Caki2 (cell line): Measurements from ENCODE around the gene CYP4F11. TPM values are rescaled to one million over a fixed set of nuclear protein-coding genes. Genes with fewer than 3 reads are reported as not detected.
"Not testable (repeated sequence)": the region's sequence is repeated elsewhere in the genome, so short reads cannot be mapped to it uniquely, and the experiment has no call there.

Source experiments
- DNase-seq: peaks from one replicate; pipeline ENCODE4 v3.0.0-alpha.2; 2015; ENCODE audit warnings: low read depth
- in situ Hi-C: cut with HindIII; loops from 2 replicates; pipeline ENCODE4 v1.10.0; 2016; ENCODE audit warnings: low sequenced_read_pairs, low pct_unique_long_range_greater_than_20kb, mixed read lengths
- total RNA-seq: library from RNA; depleted of rRNA; stranded (reverse); fragments of >200 nt; shearing (Covaris generic); gene quantifications from 2 replicates; pipeline ENCODE4 v1.2.3, GENCODE V29; 2014; ENCODE audit warnings: low replicate concordance; rRNA removed

The CYP4F11 gene, protein sequence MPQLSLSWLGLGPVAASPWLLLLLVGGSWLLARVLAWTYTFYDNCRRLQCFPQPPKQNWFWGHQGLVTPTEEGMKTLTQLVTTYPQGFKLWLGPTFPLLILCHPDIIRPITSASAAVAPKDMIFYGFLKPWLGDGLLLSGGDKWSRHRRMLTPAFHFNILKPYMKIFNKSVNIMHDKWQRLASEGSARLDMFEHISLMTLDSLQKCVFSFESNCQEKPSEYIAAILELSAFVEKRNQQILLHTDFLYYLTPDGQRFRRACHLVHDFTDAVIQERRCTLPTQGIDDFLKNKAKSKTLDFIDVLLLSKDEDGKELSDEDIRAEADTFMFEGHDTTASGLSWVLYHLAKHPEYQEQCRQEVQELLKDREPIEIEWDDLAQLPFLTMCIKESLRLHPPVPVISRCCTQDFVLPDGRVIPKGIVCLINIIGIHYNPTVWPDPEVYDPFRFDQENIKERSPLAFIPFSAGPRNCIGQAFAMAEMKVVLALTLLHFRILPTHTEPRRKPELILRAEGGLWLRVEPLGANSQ
- total RNA-seq, result 259 and 272 TPM in 2 replicates

DNA sequence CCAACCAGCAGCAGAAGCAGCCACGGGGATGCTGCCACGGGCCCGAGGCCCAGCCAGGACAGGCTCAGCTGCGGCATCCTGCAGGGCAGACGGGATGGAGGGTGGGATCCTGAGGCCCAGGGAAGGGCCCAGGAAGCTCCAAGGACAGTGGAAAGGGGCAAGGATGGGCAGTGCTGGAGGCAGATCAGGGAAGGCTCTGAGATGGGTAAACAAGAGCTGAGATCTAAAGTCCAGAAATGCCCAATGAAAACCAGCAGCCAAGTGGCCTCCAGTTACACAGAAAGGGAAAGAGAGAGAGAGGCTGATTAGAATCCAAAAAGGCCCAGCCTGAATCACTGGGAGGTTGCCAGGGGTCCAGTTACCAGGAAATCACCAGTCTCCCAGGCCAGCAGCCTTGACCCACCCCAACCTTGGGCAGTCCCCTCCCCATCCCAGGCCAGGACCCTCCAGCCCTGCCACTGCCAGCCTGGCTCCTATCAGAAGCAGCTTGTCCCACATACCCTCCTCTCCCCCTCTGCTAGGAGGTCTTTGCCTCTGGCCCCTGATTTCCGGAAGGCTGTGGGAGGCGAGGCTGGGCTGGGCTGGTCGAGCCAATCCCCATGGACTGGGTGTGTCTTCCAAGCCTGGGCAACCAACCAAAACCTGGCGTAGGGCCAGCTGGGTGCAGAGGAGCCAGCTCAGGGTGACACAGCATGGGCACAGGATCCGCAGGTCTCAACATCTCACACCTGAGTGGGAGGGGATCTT, at the start of gene CYP4F11:
Gene CYP4F11 (minus strand): TSS at position 198 of the 747 bp plus-strand sequence. CDS start 121 bp downstream, at position 77.
- DNase-seq, result peak; percentile 99
- in situ Hi-C loops, result no loop called here

DNA sequence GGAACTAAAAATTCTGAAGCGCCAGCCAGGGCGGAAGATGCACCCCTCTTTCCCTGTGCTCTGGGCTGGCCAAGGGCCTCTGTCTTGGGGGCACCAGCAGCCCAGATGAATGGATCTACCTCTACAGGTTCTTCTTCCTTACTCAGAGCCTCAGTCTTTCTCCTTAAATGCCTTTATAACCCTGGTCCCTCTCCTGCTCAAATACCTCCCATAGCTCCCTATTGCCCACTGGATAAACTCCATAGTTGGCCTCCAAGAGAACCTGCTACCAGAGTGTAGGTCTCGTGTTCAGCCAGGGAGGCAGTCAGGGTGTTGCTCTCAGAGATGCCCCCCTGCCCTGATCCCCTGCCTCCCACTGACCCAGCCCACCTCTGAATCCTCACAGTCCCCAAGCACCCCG, 45.0 kb upstream of the CYP4F11 start:
- in situ Hi-C loops, result no loop called here
- no peak for DNase-seq

DNA sequence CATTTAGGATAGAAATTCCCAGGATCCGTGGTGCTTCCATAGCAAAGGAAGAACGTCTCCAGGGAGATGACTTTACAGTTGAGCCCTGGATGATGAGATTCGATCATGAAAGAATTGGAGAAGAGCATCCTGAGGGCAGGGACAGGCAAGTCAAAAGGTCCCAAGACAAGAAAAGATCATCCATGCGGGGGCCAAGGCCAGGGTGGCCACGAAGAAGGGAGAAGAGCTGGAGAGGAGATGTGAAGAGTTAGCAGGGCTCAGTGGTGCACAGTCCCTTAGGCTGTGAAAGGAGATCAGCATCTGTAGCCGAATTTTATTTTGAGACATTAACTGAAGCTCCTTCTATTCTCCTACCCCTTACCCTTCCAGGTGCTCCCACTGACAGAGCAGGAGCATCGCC, 43.4 kb upstream of the CYP4F11 start:
- in situ Hi-C loops, result no loop called here
- DNase-seq, result no peak

DNA sequence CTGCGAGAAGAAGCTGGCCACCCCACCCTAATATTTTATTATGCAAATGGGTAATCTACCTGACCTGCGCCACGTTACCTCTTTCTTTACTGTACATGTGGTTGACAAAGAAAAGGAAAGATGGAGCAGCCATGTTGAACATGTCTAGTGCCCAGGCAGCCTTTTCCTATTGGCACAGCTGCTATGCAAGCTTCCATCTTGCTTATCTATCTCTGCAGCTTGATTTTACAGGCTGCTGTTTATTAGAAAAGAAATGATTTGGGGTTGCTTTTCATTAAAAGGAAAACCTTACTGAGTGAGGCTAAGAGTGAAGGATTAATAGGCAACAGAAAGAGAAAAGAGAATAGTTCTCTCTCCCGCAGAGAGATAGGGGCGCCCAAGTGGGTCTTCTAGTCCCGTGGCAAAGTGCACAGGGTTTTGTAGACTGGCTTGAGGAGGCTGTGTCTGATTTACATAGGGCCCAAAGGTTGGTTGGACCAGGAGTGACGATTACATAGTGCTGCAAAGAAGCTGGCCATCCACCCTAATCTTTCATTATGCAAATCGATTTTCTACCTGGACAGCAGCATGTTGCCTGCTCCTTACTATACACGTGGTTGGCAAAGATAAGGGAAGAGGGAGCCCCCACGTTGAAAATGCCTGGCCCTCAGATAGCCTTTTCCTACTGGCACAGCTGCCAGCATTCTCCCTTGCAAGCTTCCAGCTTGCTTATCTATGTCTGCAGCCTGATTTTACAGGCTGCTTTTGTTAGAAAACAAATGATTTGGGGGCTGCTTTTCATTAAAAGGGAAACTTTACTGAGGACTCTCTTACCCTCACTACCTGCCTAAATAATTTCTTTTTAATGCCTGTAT, 42.7 kb upstream of the CYP4F11 start:
- in situ Hi-C loops, result no loop called here

DNA sequence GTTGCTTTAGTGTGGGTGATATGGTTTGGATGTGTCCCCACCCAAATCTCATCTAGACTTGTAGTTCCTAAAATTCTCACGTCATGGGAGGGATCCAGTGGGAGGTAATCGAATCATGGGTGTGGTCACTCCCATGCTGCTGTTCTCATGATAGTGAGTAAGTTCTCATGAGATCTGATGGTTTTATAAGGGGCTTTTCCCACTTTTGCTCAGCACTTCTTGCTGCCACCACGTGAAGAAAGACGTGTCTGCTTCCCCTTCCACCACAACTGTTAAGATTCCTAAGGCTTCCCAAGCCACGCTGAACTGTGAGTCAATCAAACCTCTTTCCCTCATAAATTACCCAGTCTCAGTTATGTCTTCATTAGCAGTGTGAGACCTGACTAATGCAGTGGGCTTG, 40.5 kb upstream of the CYP4F11 start:
- in situ Hi-C loops, result no loop called here
- no peak for DNase-seq

More for the DNA sequence above, 42.7 kb upstream of the CYP4F11 start:
- DNase-seq, result no peak

DNA sequence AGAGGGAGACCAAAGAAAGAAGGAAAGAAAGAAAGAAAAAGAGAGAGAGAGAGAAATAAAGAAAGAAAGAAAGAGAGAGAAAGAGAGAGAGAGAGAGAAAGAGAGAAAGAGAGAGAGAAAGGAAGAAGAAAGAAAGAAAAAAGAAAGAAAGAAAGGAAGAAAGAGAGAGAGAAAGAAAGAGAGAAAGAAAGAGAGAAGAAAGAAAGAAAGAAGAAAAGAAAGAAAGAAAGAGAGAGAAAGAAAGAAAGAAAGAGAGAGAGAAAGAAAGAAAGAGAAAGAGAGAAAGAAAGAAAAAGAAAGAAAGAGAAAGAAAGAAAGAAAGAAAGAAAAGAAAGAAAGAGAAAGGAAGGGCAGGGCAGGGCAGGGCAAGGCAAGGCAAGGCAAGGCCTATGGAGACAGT, 37.7 kb upstream of the CYP4F11 start:
- DNase-seq, in situ Hi-C loops: not testable (repeated sequence)

DNA sequence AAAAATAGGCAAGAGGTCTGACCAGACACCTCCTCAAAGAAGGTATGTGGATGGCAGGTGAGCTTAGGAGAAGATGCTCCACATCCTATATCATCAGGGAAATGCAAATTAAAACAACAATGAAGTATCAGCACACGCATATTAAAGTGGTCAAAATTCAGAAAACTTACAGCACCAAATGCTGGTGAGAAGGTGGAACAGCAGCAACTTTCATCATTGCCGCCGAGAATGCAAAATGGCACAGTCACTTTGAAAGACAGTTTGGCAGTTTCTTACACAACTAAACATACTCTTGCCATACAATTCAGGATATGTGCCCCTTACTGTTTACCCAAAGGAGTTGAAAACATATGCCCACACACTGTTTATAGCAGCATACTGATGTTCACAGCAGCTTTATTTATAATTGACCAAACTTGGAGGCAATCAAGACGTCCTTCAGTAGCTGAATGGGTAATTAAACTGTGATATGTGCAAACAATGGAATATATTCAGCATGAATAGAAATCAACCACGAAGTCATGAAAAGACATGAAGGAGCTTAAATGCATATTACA, 37.0 kb upstream of the CYP4F11 start:
- in situ Hi-C loops, result no loop called here
- no peak for DNase-seq

DNA sequence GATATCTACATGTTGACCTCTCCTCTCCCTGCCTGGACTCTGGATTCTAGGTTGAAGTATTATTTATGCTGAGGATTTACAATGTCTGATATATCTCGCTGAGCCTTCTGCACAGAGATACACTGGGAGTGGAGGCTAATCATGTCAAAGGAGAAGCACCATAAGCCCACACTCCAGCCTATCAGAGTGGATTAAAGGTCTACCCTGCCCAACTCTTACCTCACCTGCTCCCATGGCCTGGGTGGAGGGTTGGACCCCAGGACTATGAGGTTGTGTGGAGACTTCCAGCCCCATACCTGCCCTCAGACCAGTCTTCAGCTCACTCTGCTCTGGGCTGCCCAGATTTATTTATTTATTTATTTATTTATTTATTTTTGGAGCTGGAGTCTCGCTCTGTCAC, 29.9 kb upstream of the CYP4F11 start:
- no peak for DNase-seq
- in situ Hi-C loops, result no loop called here

DNA sequence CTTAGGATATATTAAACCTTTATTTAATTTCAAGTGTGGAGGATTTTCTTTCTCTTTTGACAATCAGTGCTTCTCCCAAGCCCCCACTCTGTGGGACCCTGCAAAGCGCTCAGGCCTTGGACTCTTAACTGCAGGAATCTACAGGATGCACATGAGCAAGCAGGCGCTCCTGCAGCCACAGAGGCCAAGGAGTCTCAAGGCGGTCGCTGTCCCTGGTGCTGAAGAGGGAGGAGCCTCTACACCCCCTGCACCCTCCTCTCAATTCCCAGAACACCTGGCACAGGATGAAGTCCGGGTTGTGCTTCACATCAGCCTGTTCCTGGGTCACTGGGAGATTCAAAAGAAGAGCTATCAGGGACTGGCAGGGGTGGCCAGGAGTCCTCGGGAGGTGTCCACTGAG, 28.0 kb upstream of the CYP4F11 start:
- in situ Hi-C loops, result no loop called here
- DNase-seq, result no peak

DNA sequence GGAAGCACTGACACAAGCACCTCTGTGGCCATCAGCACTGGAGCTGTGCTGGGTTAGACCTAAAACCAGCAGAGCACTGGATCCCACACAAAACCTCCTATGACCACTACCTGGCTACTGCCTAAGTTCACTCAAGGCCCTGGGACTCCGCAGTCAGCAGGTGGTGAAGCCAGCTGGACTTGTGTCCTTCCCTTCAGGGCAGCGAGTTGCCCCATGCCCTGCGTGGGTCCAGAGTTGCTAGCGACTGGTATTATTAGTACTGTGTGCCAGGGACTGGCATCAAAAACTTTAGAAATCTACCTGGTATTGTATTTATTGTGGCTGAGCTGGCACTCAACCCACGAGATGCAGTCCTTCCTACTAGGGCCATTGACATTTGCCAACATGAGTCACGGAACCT, 20.5 kb upstream of the CYP4F11 start:
- no peak for DNase-seq
- in situ Hi-C loops, result no loop called here

DNA sequence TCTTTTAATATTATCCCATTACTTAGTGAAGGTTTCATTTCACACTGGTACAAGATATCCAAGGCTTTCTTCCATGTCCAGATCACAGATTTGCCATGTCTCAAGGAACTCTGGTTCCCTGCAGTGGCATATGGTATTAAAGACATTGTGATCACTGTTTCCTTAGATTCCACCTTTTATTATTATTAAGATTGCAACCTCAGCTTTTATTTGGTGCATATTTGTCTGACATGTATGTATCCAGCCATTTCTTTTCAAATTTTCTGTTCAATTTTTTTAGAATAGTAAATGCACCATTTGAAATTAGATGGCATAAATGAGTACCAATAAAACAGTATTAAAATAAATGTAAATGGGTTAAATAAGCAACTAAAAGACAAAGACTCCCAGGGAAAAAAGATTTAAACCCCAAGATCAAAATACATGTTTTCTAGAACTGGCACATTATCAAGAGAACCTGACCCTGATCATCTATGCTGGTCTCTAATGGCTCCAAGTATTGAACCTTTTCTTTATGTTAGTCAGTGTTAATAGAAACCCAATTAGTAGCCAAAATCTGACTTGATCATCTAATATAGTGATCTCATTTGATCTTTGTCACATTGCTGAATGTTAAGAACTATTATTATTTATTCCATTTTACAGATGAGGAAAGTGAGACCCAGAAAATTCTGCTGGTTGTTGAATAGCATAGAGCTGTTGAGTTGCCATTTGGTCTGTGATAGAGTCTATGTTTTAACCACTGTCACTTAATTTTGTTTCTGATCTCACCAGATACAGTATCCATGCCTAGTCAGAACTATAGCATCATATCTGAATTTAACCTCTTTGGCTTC, 14.1 kb upstream of the CYP4F11 start, which contains the start of gene OR10H4:
Gene OR10H4 (plus strand): TSS at position 786 of the 836 bp plus-strand sequence. CDS start 0 bp downstream, at position 786.
- in situ Hi-C loops, result no loop called here
- DNase-seq, result no peak

DNA sequence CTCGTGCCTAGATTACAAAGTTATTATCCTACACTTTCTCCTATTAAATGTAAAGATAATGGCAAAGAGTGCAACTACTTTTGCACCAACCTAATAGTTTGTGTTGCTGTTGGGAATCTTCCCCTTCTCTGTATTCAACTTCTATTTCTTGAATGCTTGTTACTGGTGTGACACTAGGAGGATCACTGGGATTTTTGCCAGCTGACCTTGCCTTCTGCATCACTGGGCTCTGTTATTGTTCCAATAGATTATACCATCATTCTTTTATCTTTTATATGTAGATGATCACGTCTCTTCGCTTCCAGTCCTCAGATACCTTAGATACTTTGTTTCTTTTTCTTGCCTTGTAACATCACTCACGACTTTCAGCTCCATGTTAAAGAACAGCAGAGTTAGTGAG, 11.0 kb upstream of the CYP4F11 start:
- in situ Hi-C loops, result no loop called here
- no peak for DNase-seq

DNA sequence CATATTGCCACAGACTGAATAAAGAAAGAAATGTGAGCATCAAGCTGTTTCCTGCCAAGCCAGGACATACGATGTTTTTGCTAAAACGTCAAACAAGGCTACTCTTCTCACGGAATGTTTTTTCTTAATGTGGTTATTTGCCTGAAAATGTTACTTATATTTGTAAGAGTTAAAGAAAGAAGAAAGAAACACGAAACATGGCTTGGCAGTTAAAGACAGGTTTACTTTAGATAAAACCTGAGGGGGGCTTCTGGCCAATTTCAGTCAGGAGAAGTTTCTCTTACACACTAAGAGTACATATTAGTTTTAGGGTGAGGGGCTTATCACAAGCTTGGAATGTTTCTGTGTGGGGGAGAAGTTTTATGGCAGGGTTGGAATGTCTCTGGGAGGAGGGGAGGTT, 10.1 kb upstream of the CYP4F11 start:
- no peak for DNase-seq
- in situ Hi-C loops, result no loop called here

DNA sequence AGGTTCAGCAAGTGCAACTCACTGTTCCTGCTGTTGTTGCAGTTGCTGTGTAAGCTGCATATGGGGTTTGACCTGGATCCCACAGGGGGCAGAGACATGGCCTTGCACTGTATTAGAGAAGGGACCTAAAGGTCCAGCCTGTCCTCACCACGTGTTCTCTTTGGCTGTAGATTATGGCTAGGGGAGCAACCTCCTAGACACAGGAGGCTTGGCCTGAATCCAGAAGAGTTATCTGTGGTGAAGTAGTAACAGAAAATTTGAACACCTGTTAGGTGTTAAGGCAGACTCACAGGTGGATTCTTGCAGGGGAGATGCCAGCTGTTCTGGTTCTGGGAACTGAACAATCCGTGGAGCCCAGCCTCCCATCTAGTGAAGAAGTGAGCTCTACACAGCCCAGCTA, 3.4 kb upstream of the CYP4F11 start:
- in situ Hi-C loops, result no loop called here
- no peak for DNase-seq

DNA sequence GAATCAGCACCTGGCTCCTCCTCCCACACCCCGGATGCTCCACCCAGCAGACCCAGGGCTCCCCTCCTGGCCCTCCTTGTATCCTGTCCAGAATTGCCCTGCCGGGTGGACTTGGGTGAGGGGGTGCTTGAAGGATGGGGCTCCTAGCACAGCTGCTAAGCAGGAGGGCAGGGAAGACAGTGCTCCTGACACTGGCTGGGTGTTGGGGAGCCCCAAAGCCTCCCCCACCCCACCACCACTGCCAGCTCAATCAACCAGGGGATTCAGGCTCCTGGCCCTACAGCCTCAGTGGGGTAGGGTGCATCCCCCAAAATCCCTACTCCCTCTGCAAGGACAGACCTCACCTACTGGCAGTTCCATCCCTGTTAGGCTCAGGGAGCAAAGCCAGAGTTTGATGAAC, 2.6 kb upstream of the CYP4F11 start:
- in situ Hi-C loops, result no loop called here
- no peak for DNase-seq

DNA sequence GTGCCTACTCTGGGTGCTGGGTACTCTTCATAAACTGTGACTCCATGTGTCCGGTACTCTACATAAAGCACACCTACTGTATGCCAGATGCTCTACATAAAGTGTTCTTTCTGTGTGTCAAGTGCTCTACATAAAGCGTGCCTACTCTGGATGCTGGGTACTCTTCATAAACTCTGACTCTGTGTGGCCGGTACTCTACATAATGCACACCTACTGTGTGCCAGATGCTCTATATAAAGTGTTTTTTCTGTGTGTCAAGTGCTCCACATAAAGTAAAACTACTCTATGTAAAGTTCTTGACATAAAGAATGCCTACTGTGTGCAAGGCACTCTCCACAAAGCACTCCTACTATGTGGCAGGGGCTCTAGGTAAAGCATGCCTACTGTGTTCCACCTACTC, 1.8 kb upstream of the CYP4F11 start:
- in situ Hi-C loops, result no loop called here
- no peak for DNase-seq

DNA sequence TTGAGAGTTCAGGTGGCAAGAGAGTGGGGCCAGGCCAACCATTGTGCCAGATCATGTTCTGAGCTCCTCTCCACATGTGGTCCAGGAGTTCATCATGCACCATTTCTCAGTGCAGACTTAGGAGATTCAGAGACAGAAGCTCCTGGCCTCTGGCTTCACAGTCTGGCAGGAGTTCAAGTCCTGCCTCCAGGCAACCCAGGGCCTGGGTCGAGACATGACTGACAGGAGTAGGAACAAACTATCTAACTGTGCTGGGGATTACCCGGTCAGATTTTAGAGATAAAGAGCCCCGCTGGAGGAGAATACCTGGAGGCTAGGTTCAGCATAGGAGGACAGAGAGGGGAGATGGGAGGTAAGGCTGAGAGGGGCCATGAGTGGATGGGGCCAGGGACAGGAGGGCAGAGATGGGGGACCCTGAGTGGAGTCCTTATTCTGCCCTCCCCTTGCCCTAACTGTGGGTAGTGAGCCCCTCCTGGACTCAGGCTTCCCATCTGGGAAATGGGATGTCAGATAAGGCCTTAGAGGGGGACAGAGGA, 906 bp upstream of the CYP4F11 start:
- no peak for DNase-seq
- in situ Hi-C loops, result no loop called here
